SU-DHL-6 (cell line): ENCODE data around the gene TAF11.

Source experiments
- H2AFZ ChIP-seq: fragments of 200-600 bp; sonication (generic); 2 replicates; pipeline ENCODE4 v1.6.1; 2014; ENCODE audit warnings: low read depth, mild to moderate bottlenecking, moderate library complexity, mixed read lengths, antibody characterized with exemption, low read length; ENCODE audit not compliant: severe bottlenecking
- H3F3A ChIP-seq: fragments of 200-600 bp; shearing (Covaris generic); 2 replicates; pipeline ENCODE4 v1.6.0; 2016; ENCODE audit warnings: antibody characterized with exemption, mild to moderate bottlenecking; ENCODE audit not compliant: insufficient read depth
- H3K27ac ChIP-seq: fragments of 200-600 bp; sonication (generic); 2 replicates; pipeline ENCODE4 v1.5.1; 2016; ENCODE audit warnings: low read depth, mild to moderate bottlenecking, low read length, moderate library complexity, mixed read lengths
- H3K27me3 ChIP-seq: fragments of 200-600 bp; sonication (generic), shearing (Covaris generic); 2 replicates; pipeline ENCODE4 v1.6.0; 2014; ENCODE audit warnings: mild to moderate bottlenecking, low read length
- H3K36me3 ChIP-seq: fragments of 200-600 bp; sonication (generic); 2 replicates; pipeline ENCODE4 v1.6.1; 2014; ENCODE audit warnings: mild to moderate bottlenecking, low read length, mixed read lengths
- H3K4me2 ChIP-seq: fragments of 300-600, 200-600 bp; shearing (Covaris generic), sonication (generic); 2 replicates; pipeline ENCODE4 v1.6.0; 2014; ENCODE audit warnings: low read length, low read depth, mild to moderate bottlenecking; ENCODE audit not compliant: poor library complexity, severe bottlenecking
- H3K4me3 ChIP-seq: fragments of 200-600 bp; sonication (generic); 2 replicates; pipeline ENCODE4 v1.5.1; 2014; ENCODE audit warnings: antibody characterized with exemption, low read length, mild to moderate bottlenecking, mixed read lengths; ENCODE audit not compliant: insufficient read depth, poor library complexity, severe bottlenecking
- H3K79me2 ChIP-seq: fragments of 200-600 bp; sonication (generic); 2 replicates; pipeline ENCODE4 v1.6.1; 2014; ENCODE audit warnings: mild to moderate bottlenecking, low read length, moderate library complexity; ENCODE audit not compliant: insufficient read depth
- H3K9ac ChIP-seq: fragments of 200-600 bp; sonication (generic); 2 replicates; pipeline ENCODE4 v1.7.0; 2014; ENCODE audit warnings: mild to moderate bottlenecking, low read length
- H3K9me2 ChIP-seq: fragments of 200-600 bp; sonication (generic); replicated peaks from 2 replicates; pipeline ENCODE4 v1.6.1; 2014; ENCODE audit warnings: low read length; ENCODE audit not compliant: insufficient read depth
- H3K9me3 ChIP-seq: fragments of 200-600 bp; sonication (generic); 2 replicates; pipeline ENCODE4 v1.6.1; 2014; ENCODE audit warnings: low read length, mixed read lengths; ENCODE audit not compliant: insufficient read depth
- H4K20me1 ChIP-seq: fragments of 200-600 bp; sonication (generic); 2 replicates; pipeline ENCODE4 v1.6.1; 2014; ENCODE audit warnings: low read depth, mild to moderate bottlenecking, antibody characterized with exemption, low read length, moderate library complexity, mixed read lengths
- CTCF ChIP-seq: fragments of 200-600 bp; sonication (generic); IDR thresholded peaks from one replicate; pipeline ENCODE4 v1.5.1; 2017; ENCODE audit warnings: antibody characterized with exemption, mild to moderate bottlenecking, low read length, moderate library complexity; ENCODE audit not compliant: insufficient read depth, poor library complexity, severe bottlenecking
- EZH2phosphoT487 ChIP-seq: fragments of 200-600 bp; sonication (generic), shearing (Covaris generic); conservative IDR thresholded peaks from 2 replicates; pipeline ENCODE4 v1.6.1; 2018; ENCODE audit warnings: mild to moderate bottlenecking, antibody characterized with exemption, low read length, moderate library complexity, mixed read lengths

TAF11 gene

GRCh38 chr6:34894693-34895092 lies 6.9 kb upstream of the TAF11 start:
- Histone ChIP-seq H3K36me3 (no peaks in the 10 kb centered on the region), H3K9ac (no peak overlapping the region), H3K4me2 (no peak overlapping the region), H4K20me1 (peaks cover 18% of the 10 kb centered on the region; the same call in 1 of the 2 replicates), H3F3A (peaks cover 7% of the 10 kb centered on the region; the same call in 1 of the 2 replicates), H2AFZ (no peak overlapping the region), H3K27me3 (no peaks in the 10 kb centered on the region), H3K27ac (no peak overlapping the region), H3K9me3 (no peaks in the 10 kb centered on the region), H3K4me3 (no peak overlapping the region), H3K9me2 (no peaks in the 10 kb centered on the region), H3K79me2 (0 out of 2 replicates have a peak, but pooled peaks cover 13% of the 10 kb centered on the region)
- no peak for TF ChIP-seq EZH2phosphoT487
- TF ChIP-seq CTCF: no peak

DNA sequence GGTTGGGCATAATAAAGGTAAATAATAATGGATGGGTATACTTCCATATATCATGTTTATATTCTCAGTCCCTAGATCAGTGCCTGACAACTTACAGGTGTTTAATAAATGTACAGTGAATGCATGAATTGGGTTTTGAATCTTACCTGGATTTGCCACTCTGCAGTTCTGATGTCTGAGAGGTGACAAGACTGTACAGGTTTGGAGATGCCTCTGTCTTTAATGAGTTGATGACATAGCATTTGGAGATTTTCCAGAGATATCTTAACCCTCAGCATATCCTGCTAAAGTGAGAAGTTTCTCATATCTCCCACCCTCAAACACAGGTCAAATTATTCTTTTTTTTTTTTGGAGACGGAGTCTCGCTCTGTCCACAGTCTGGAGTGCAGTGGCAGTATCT lies 3.5 kb upstream of the TAF11 start:
- peaks cover 11% of the 10 kb centered on the region; the same call in 1 of the 2 replicates for H4K20me1 ChIP-seq
- H3K27me3 ChIP-seq: no peaks in the 10 kb centered on the region
- no peak overlapping the region for H3K9ac ChIP-seq
- H3K9me2 ChIP-seq: no peaks in the 10 kb centered on the region
- H3K4me2 ChIP-seq: no peak overlapping the region
- peaks cover 13% of the 10 kb centered on the region; the same call in 1 of the 2 replicates for H3F3A ChIP-seq
- no peak overlapping the region for H3K27ac ChIP-seq
- H3K9me3 ChIP-seq: no peaks in the 10 kb centered on the region
- H3K79me2 ChIP-seq: peaks cover 31% of the 10 kb centered on the region
- H2AFZ ChIP-seq: no peak overlapping the region
- H3K4me3 ChIP-seq: no peak overlapping the region
- no peak for TF ChIP-seq EZH2phosphoT487
- H3K36me3 ChIP-seq: no peaks in the 10 kb centered on the region

- Histone ChIP-seq H3K4me3 (peak overlapping the region; percentile 90), H3K79me2 (peaks cover 38% of the 10 kb centered on the region), H3K27me3 (no peaks in the 10 kb centered on the region), H3K4me2 (peak overlapping the region; percentile 91), H2AFZ (no peak overlapping the region), H3F3A (peaks cover 14% of the 10 kb centered on the region), H3K27ac (no peak overlapping the region), H3K36me3 (no peaks in the 10 kb centered on the region), H3K9me3 (no peaks in the 10 kb centered on the region), H4K20me1 (peaks cover 11% of the 10 kb centered on the region; the same call in 1 of the 2 replicates), H3K9ac (peak overlapping the region; percentile 86), H3K9me2 (no peaks in the 10 kb centered on the region)
- TF ChIP-seq CTCF (no peak), EZH2phosphoT487 (no peak)
Observed at GRCh38 chr6:34890533-34890925, 2.7 kb upstream of the TAF11 start.

DNA sequence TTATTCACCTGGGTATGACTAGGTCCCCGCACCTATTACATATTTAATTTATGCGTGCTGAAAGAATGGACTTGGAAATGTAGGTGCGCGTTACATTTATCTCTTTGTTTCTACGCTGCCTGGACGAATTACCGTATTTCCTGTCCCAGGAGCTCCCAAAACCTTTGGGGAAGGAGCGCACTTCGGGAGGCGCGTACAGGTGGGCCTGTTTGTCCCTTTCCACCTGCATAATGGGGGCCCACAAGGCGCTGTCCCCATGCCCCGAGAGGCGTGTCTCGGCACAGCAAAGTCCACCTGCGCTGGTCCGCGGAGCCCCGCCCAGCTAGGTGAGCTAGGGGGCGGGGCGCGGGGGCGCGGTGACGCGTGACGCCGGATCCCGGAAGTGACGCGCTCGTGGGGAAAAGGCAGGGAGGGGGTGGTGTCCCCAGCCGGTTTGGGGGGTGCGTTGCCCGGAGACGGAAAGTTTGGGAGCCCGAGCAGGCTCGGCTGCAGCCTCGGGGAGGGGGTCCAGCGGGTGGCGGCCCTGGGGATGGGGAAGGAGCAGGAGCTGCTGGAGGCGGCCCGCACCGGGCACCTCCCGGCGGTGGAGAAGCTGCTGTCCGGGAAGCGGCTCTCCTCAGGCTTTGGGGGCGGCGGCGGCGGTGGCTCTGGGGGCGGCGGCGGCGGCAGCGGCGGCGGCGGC lies 1.2 kb upstream of the TAF11 start, which contains the start of gene ANKS1A:
ANKS1A (plus strand) TSS at position 382 of the 682 bp plus-strand sequence; CDS start at position 530, 148 bp downstream.
- H4K20me1 ChIP-seq: peaks cover 11% of the 10 kb centered on the region; the same call in 1 of the 2 replicates
- H2AFZ ChIP-seq: peak within 1 kb of the TSS; percentile 87
- H3K9me3 ChIP-seq: no peaks in the 10 kb centered on the region
- H3K27ac ChIP-seq: peak within 1 kb of the TSS; percentile 53
- TF ChIP-seq EZH2phosphoT487 (no peak), CTCF (no peak)
- H3K9me2 ChIP-seq: no peaks in the 10 kb centered on the region
- H3F3A ChIP-seq: peaks cover 22% of the 10 kb centered on the region
- H3K4me2 ChIP-seq: peak within 1 kb of the TSS; percentile 91
- no peaks in the 10 kb centered on the region for H3K27me3 ChIP-seq
- H3K36me3 ChIP-seq: peaks cover 7% of the 10 kb centered on the region; the same call in 1 of the 2 replicates
- peak within 1 kb of the TSS; percentile 90 for H3K4me3 ChIP-seq
- H3K9ac ChIP-seq: peak within 1 kb of the TSS; percentile 86
- peaks cover 50% of the 10 kb centered on the region for H3K79me2 ChIP-seq
